ENCODE data around the gene GALNTL6. TPM values are rescaled to one million over a fixed set of nuclear protein-coding genes. Genes with fewer than 3 reads are reported as not detected.

The GALNTL6 gene
- total RNA-seq, 2 donors from 2014 or later, result 0.19 to 0.20 TPM

DNA sequence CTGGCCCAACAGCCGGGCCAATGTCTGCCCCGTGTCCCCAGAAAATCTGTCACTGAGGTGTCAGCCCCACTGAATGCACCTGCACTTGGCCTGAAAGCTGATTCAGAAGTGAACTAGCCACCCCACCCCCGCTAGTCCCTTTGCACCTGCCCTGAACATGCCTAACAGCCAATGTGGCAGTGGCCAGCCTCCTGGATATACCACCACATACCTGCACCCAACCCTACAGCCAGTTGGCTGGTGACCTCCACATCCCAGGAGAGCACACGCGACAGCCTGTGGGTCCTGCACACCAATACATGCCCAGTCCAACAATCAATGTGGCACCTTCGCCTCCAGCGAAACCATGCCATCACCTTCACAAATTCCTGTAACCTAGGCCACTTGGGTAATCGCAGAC lies 116.7 kb downstream of the GALNTL6 start:
- H3K4me3 ChIP-seq, result no peak overlapping the region
- no peak overlapping the region for H3K9ac ChIP-seq (ENCODE audit: low read depth in 2 of 2, low read length in 2 of 2)
- intact Hi-C loops (cut with DNase I), result no loop called here
- TF ChIP-seq, protein P1, sequence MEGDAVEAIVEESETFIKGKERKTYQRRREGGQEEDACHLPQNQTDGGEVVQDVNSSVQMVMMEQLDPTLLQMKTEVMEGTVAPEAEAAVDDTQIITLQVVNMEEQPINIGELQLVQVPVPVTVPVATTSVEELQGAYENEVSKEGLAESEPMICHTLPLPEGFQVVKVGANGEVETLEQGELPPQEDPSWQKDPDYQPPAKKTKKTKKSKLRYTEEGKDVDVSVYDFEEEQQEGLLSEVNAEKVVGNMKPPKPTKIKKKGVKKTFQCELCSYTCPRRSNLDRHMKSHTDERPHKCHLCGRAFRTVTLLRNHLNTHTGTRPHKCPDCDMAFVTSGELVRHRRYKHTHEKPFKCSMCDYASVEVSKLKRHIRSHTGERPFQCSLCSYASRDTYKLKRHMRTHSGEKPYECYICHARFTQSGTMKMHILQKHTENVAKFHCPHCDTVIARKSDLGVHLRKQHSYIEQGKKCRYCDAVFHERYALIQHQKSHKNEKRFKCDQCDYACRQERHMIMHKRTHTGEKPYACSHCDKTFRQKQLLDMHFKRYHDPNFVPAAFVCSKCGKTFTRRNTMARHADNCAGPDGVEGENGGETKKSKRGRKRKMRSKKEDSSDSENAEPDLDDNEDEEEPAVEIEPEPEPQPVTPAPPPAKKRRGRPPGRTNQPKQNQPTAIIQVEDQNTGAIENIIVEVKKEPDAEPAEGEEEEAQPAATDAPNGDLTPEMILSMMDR (IDR thresholded peaks at IDR 0.05), result no peak
- H3K4me1 ChIP-seq, result no peaks in the 10 kb centered on the region
- no peaks in the 10 kb centered on the region for H3K27me3 ChIP-seq
- H3K9me3 ChIP-seq, result no peaks in the 10 kb centered on the region
- H3K27ac ChIP-seq, result no peak overlapping the region
- DNase-seq, result no peak
- no peaks in the 10 kb centered on the region for H3K36me3 ChIP-seq

DNA sequence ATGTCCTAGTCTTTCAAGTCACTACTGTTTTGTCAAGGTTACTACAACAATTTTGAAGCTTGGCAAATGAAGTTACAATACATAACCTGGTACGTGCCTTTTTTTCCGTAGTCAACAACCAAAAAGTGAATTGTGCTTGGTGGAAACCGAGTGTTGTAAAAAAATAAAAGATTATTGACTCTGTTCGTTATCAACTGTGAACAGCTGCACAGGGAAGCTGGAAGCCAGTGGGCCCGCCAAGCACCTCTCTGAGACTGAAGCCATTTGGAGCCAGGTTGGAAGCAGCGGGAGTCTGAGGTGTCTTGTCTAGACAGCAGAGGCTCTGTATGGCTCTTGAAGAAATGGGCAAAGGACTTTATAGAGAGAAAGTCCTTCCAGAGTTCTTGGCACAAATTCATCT lies 119.0 kb downstream of the GALNTL6 start:
- H3K4me3 ChIP-seq, result no peak overlapping the region
- no peaks in the 10 kb centered on the region for H3K36me3 ChIP-seq
- TF ChIP-seq, protein P1 (IDR thresholded peaks at IDR 0.05), result no peak
- H3K27me3 ChIP-seq, result no peaks in the 10 kb centered on the region
- no peak overlapping the region for H3K9ac ChIP-seq (ENCODE audit: low read depth in 2 of 2, low read length in 2 of 2)
- intact Hi-C loops (cut with DNase I), result no loop called here
- H3K9me3 ChIP-seq, result no peaks in the 10 kb centered on the region
- no peak for DNase-seq
- no peaks in the 10 kb centered on the region for H3K4me1 ChIP-seq
- H3K27ac ChIP-seq, result no peak overlapping the region

DNA sequence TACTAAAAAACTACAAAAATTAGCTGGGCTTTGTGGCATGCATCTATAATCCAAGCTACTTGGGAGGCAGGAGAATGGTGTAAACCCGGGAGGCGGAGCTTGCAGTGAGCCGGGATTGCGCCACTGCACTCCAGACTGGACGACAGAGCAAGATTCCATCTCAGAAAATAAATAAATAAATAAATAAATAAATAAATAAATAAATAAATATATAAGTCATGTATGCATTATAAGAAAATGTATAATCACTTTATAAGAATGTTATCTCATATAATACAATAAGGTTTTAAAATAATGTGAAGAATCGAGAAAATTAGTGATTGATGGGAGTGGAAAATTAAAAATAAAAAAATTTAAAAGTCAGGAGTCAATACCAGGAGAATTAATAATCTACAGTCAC lies 127.5 kb downstream of the GALNTL6 start:
- Histone ChIP-seq H3K36me3 (no peaks in the 10 kb centered on the region), H3K9ac (ENCODE audit: low read depth in 2 of 2, low read length in 2 of 2) (no peak overlapping the region), H3K4me3 (no peak overlapping the region), H3K9me3 (no peaks in the 10 kb centered on the region), H3K27ac (no peak overlapping the region), H3K27me3 (no peaks in the 10 kb centered on the region), H3K4me1 (no peaks in the 10 kb centered on the region)
- no peak for DNase-seq
- TF ChIP-seq, protein P1 (IDR thresholded peaks at IDR 0.05), result no peak
- intact Hi-C loops (cut with DNase I), result no loop called here

DNA sequence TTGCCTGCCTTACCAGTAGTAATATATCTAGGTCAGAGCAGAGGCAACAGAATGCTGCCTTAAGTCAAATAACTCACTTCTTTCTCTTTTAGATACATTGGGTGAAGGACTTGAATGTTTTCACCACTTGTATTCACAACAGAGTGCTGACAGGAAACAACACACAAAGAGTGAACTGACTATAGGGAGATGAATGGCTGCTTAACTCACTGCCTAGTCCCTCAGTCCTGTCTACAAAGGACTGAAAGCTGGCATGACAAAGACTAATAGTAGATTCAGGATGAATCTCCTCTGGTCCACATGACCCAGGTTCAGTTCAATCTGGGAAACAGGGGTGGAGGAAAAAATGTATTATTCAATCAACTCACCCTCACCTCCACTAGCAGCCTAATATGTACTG lies 134.2 kb downstream of the GALNTL6 start:
- Histone ChIP-seq H3K27me3 (no peaks in the 10 kb centered on the region), H3K36me3 (no peaks in the 10 kb centered on the region), H3K9me3 (no peaks in the 10 kb centered on the region), H3K27ac (no peak overlapping the region), H3K4me3 (no peak overlapping the region), H3K4me1 (no peaks in the 10 kb centered on the region), H3K9ac (ENCODE audit: low read depth in 2 of 2, low read length in 2 of 2) (no peak overlapping the region)
- TF ChIP-seq, protein P1 (IDR thresholded peaks at IDR 0.05), result no peak
- intact Hi-C loops (cut with DNase I), result no loop called here
- DNase-seq, result no peak

DNA sequence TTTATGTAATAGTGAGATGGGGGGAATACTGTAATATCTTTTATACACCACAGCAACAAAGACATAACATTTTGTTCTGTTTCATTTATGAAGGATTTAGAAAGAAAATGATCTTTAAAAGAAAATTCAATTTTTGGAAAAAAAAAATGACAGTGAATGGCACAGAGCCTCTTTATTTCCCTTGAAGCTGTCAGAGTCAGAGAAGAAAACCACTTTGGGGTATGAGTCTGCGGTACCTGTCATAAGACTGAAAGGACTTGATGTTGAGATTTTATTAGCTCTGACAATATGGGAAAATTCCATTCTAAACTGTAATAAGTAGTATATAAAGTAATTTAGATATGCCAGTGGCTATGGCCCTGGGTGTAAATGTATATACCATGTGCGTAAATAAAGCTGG lies 134.8 kb downstream of the GALNTL6 start:
- no peak for DNase-seq
- no peaks in the 10 kb centered on the region for H3K36me3 ChIP-seq
- H3K4me1 ChIP-seq, result no peaks in the 10 kb centered on the region
- H3K9me3 ChIP-seq, result no peaks in the 10 kb centered on the region
- H3K27me3 ChIP-seq, result no peaks in the 10 kb centered on the region
- no peak overlapping the region for H3K4me3 ChIP-seq
- TF ChIP-seq, protein P1 (IDR thresholded peaks at IDR 0.05), result no peak
- intact Hi-C loops (cut with DNase I), result no loop called here
- no peak overlapping the region for H3K9ac ChIP-seq (ENCODE audit: low read depth in 2 of 2, low read length in 2 of 2)
- H3K27ac ChIP-seq, result no peak overlapping the region

DNA sequence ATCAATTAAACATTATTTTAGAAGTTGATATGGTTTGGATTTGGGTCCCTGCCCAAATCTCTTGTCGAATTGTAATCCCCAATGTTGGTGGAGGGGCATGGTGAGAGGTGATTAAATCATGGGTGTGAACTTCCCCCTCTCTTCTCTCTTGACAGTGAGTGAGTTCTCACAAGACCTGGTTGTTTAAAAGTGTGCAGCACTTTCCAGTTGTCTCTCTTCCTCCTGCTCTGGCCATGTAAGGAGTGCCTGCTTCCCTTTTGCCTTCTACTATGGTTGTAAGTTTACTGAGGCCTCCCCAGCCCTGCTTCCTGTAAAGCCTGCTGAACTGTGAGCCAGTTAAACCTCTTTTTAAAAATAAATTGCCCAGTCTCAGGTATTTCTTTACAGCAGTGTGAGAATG lies 141.4 kb downstream of the GALNTL6 start:
- no peaks in the 10 kb centered on the region for H3K27me3 ChIP-seq
- DNase-seq, result no peak
- H3K27ac ChIP-seq, result no peak overlapping the region
- no peaks in the 10 kb centered on the region for H3K9me3 ChIP-seq
- H3K4me1 ChIP-seq, result no peaks in the 10 kb centered on the region
- intact Hi-C loops (cut with DNase I), result no loop called here
- no peak overlapping the region for H3K9ac ChIP-seq (ENCODE audit: low read depth in 2 of 2, low read length in 2 of 2)
- H3K36me3 ChIP-seq, result no peaks in the 10 kb centered on the region
- no peak overlapping the region for H3K4me3 ChIP-seq
- TF ChIP-seq, protein P1 (IDR thresholded peaks at IDR 0.05), result no peak
